ENCODE results near the gene VSIG10.
"Not testable (repeated sequence)": the region's sequence is repeated elsewhere in the genome, so short reads cannot be mapped to it uniquely, and the experiment has no call there.

The VSIG10 gene

GRCh38 chr12:118032188-118032587 lies 71.6 kb downstream of the VSIG10 start:
- no peak for DNase-seq

GRCh38 chr12:118029166-118029565 lies 74.6 kb downstream of the VSIG10 start:
- no peak for DNase-seq

- no peak for DNase-seq
These were observed 78.6 kb downstream of the VSIG10 start for GRCh38 chr12:118025168-118025567.

GRCh38 chr12:118023301-118023860 lies 80.4 kb downstream of the VSIG10 start:
- DNase-seq, result no peak

- DNase-seq, result no peak
These were observed 81.1 kb downstream of the VSIG10 start for GRCh38 chr12:118022728-118023109.

GRCh38 chr12:118022097-118022727 lies 81.6 kb downstream of the VSIG10 start:
- DNase-seq, result not testable (repeated sequence)

GRCh38 chr12:118020036-118020435 lies 83.8 kb downstream of the VSIG10 start:
- DNase-seq, result no peak

GRCh38 chr12:118017926-118018325 lies 85.9 kb downstream of the VSIG10 start:
- DNase-seq, result no peak

GRCh38 chr12:118016424-118017264 lies 87.2 kb downstream of the VSIG10 start, which contains the start of gene RFC5:
TSS of gene RFC5 (plus strand) at chr12:118016703. CDS start at chr12:118016828, 125 bp downstream.
- peak; percentile 96 for DNase-seq

- DNase-seq, result no peak
These were observed 87.9 kb downstream of the VSIG10 start for GRCh38 chr12:118015944-118016343.

- DNase-seq, result no peak
These were observed 88.5 kb downstream of the VSIG10 start for GRCh38 chr12:118015306-118015705.

All from NCI-H1048 (cell line).